ENCODE data around the gene OR2W3.

DNA sequence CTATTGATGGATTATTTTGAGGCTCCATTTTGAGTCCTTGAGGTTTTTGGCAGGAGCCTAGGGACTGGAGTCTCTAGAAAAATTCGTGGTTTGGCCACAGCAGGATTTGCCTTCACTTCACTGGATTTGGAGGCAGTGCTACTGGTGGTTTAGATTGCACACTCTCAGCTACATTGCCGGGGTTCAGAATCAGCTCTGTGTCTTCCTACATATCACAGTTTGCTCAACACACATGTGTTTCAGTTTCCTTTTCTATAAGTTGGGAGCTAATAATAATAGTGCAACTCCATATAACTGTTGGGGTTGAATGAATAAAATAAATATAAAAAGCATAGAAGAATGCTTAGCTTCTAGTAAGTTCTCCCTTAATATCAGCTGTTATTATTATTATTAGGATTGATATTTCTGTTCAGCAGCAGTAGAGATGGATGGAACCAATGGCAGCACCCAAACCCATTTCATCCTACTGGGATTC lies at the start of gene OR2W3:
- TF ChIP-seq, protein P1, sequence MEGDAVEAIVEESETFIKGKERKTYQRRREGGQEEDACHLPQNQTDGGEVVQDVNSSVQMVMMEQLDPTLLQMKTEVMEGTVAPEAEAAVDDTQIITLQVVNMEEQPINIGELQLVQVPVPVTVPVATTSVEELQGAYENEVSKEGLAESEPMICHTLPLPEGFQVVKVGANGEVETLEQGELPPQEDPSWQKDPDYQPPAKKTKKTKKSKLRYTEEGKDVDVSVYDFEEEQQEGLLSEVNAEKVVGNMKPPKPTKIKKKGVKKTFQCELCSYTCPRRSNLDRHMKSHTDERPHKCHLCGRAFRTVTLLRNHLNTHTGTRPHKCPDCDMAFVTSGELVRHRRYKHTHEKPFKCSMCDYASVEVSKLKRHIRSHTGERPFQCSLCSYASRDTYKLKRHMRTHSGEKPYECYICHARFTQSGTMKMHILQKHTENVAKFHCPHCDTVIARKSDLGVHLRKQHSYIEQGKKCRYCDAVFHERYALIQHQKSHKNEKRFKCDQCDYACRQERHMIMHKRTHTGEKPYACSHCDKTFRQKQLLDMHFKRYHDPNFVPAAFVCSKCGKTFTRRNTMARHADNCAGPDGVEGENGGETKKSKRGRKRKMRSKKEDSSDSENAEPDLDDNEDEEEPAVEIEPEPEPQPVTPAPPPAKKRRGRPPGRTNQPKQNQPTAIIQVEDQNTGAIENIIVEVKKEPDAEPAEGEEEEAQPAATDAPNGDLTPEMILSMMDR (conservative IDR thresholded peaks at IDR 0.05): no peak
- TF ChIP-seq EZH2 (IDR thresholded peaks at IDR 0.05; ENCODE audit: low read depth): no peak
